ENCODE results near the gene RAI2.

The RAI2 gene

GRCh38 chrX:17860811-17861488 is at the start of gene RAI2:
TSS of gene RAI2 (minus strand) at chrX:17861298. CDS start at chrX:17802010, 59,288 bp downstream.
- in situ Hi-C loops (cut with HindIII; ENCODE audit: low sequenced_read_pairs): no loop called here

GRCh38 chrX:17888421-17888820 is 27.3 kb upstream of the RAI2 start:
- in situ Hi-C loops (cut with HindIII; ENCODE audit: low sequenced_read_pairs): no loop called here

GRCh38 chrX:17882680-17883079 is 21.6 kb upstream of the RAI2 start:
- in situ Hi-C loops (cut with HindIII; ENCODE audit: low sequenced_read_pairs): no loop called here

GRCh38 chrX:17878028-17878670 is 17.1 kb upstream of the RAI2 start:
- in situ Hi-C loops (cut with HindIII; ENCODE audit: low sequenced_read_pairs): no loop called here

- in situ Hi-C loops (cut with HindIII; ENCODE audit: low sequenced_read_pairs): no loop called here
These were observed 15.0 kb upstream of the RAI2 start for GRCh38 chrX:17876135-17876534.

- in situ Hi-C loops (cut with HindIII; ENCODE audit: low sequenced_read_pairs): no loop called here
These were observed 8.5 kb upstream of the RAI2 start for GRCh38 chrX:17869580-17869979.

- in situ Hi-C loops (cut with HindIII; ENCODE audit: low sequenced_read_pairs): no loop called here
These were observed 452 bp upstream of the RAI2 start for GRCh38 chrX:17861489-17862011.

GRCh38 chrX:17860179-17860780 is 818 bp downstream of the RAI2 start:
- in situ Hi-C loops (cut with HindIII; ENCODE audit: low sequenced_read_pairs): no loop called here

GRCh38 chrX:17859609-17860178 is 1.4 kb downstream of the RAI2 start:
- in situ Hi-C loops (cut with HindIII; ENCODE audit: low sequenced_read_pairs): no loop called here

GRCh38 chrX:17854531-17854930 is 6.6 kb downstream of the RAI2 start:
- in situ Hi-C loops (cut with HindIII; ENCODE audit: low sequenced_read_pairs): no loop called here

GRCh38 chrX:17854069-17854468 is 7.0 kb downstream of the RAI2 start:
- in situ Hi-C loops (cut with HindIII; ENCODE audit: low sequenced_read_pairs): no loop called here

- in situ Hi-C loops (cut with HindIII; ENCODE audit: low sequenced_read_pairs): no loop called here
These were observed 9.2 kb downstream of the RAI2 start for GRCh38 chrX:17851874-17852273.

- in situ Hi-C loops (cut with HindIII; ENCODE audit: low sequenced_read_pairs): no loop called here
These were observed 12.4 kb downstream of the RAI2 start for GRCh38 chrX:17848545-17849265.

GRCh38 chrX:17846045-17846444 is 15.1 kb downstream of the RAI2 start:
- in situ Hi-C loops (cut with HindIII; ENCODE audit: low sequenced_read_pairs): no loop called here

GRCh38 chrX:17844236-17844635 is 16.9 kb downstream of the RAI2 start:
- in situ Hi-C loops (cut with HindIII; ENCODE audit: low sequenced_read_pairs): no loop called here

GRCh38 chrX:17842769-17843525 is 18.2 kb downstream of the RAI2 start:
- in situ Hi-C loops (cut with HindIII; ENCODE audit: low sequenced_read_pairs): no loop called here

- in situ Hi-C loops (cut with HindIII; ENCODE audit: low sequenced_read_pairs): no loop called here
These were observed 21.8 kb downstream of the RAI2 start for GRCh38 chrX:17839269-17839668.

- in situ Hi-C loops (cut with HindIII; ENCODE audit: low sequenced_read_pairs): no loop called here
These were observed 24.3 kb downstream of the RAI2 start for GRCh38 chrX:17836830-17837229.

GRCh38 chrX:17833954-17834353 is 27.1 kb downstream of the RAI2 start:
- in situ Hi-C loops (cut with HindIII; ENCODE audit: low sequenced_read_pairs): no loop called here

- in situ Hi-C loops (cut with HindIII; ENCODE audit: low sequenced_read_pairs): no loop called here
These were observed 29.8 kb downstream of the RAI2 start for GRCh38 chrX:17831255-17831654.
